ENCODE measurements around the gene MIF4GD. TPM values are rescaled to one million over a fixed set of nuclear protein-coding genes. Genes with fewer than 3 reads are reported as not detected.
"Not testable (repeated sequence)": the region's sequence is repeated elsewhere in the genome, so short reads cannot be mapped to it uniquely, and the experiment has no call there.

MIF4GD gene
- total RNA-seq, 1 donor from 2014 or later, result 32.1 TPM

GRCh38 chr17:75261336-75262111 lies 9.5 kb downstream of the MIF4GD start, which contains the start of the genes GGA3 and MRPS7:
Gene GGA3, minus strand, starts transcription at chr17:75261606. Its CDS starts 19 bp downstream, at chr17:75261587.
Gene MRPS7, plus strand, starts transcription at chr17:75261879. Its CDS starts 22 bp downstream, at chr17:75261901.
- no peak for TF ChIP-seq CTCF (IDR thresholded peaks at IDR 0.05)
- peak; percentile 98 to 99 for ATAC-seq
- H3K4me3 ChIP-seq, result peak within 1 kb of the TSS; percentile 73
- peaks cover 34% of the 10 kb centered on the region for H3K36me3 ChIP-seq
- no peaks in the 10 kb centered on the region for H3K9me3 ChIP-seq
- peak; percentile 97 for DNase-seq
- H3K27me3 ChIP-seq (ENCODE audit: low read depth), result no peaks in the 10 kb centered on the region
- peaks cover 39% of the 10 kb centered on the region for H3K4me1 ChIP-seq
- H3K27ac ChIP-seq, result peak within 1 kb of the TSS; percentile 95
- intact Hi-C loops (cut with DNase I), result no loop called here

- no peaks in the 10 kb centered on the region for H3K9me3 ChIP-seq
- no peak for TF ChIP-seq CTCF (IDR thresholded peaks at IDR 0.05)
- H3K27ac ChIP-seq, result peak overlapping the region; percentile 95
- H3K27me3 ChIP-seq (ENCODE audit: low read depth), result no peaks in the 10 kb centered on the region
- peak; percentile 19 to 27 for ATAC-seq
- peaks cover 43% of the 10 kb centered on the region for H3K4me1 ChIP-seq
- peaks cover 27% of the 10 kb centered on the region for H3K36me3 ChIP-seq
- H3K4me3 ChIP-seq, result peak overlapping the region; percentile 73
- no peak for DNase-seq
- intact Hi-C loops (cut with DNase I), result no loop called here
These were observed 10.2 kb downstream of the MIF4GD start for GRCh38 chr17:75260641-75261335.

GRCh38 chr17:75257228-75257627 lies 13.8 kb downstream of the MIF4GD start:
- DNase-seq; H3K4me3 ChIP-seq; H3K9me3 ChIP-seq; H3K36me3 ChIP-seq; H3K27ac ChIP-seq; intact Hi-C loops (cut with DNase I); ATAC-seq; H3K27me3 ChIP-seq (ENCODE audit: low read depth): not testable (repeated sequence)
- H3K4me1 ChIP-seq, result peaks cover 37% of the 10 kb centered on the region

- intact Hi-C loops (cut with DNase I), result not testable (repeated sequence)
These were observed 14.9 kb downstream of the MIF4GD start for GRCh38 chr17:75255954-75256698.

GRCh38 chr17:75252039-75252816 lies 18.8 kb downstream of the MIF4GD start:
- no peak for ATAC-seq
- Histone ChIP-seq H3K9me3 (no peaks in the 10 kb centered on the region), H3K27me3 (ENCODE audit: low read depth) (no peaks in the 10 kb centered on the region), H3K27ac (no peak overlapping the region), H3K36me3 (peaks cover 12% of the 10 kb centered on the region), H3K4me1 (peaks cover 33% of the 10 kb centered on the region), H3K4me3 (no peak overlapping the region)
- no peak for TF ChIP-seq CTCF (IDR thresholded peaks at IDR 0.05)
- intact Hi-C loops (cut with DNase I), result no loop called here
- no peak for DNase-seq

More at GRCh38 chr17:75255954-75256698, 14.9 kb downstream of the MIF4GD start:
- not testable (repeated sequence) for H3K9me3 ChIP-seq; H3K27me3 ChIP-seq (ENCODE audit: low read depth); H3K36me3 ChIP-seq; H3K4me3 ChIP-seq; ATAC-seq; DNase-seq
- Histone ChIP-seq H3K4me1 (peaks cover 45% of the 10 kb centered on the region), H3K27ac (peak overlapping the region; percentile 21)
